K562 (cell line): ENCODE measurements around the gene ADGRL3. TPM values are rescaled to one million over a fixed set of nuclear protein-coding genes. Genes with fewer than 3 reads are reported as not detected.
"Not testable (repeated sequence)": the region's sequence is repeated elsewhere in the genome, so short reads cannot be mapped to it uniquely, and the experiment has no call there.

ENCODE experiments used
- ATAC-seq: fragments of 200-7000 bp; cut with Tn5 transposase; 3 replicates; pipeline ENCODE4 v1.9.1; 2020; ENCODE audit warnings: moderate library complexity
- BruUV-seq: library from RNA; stranded (reverse); fragments of 400-500 nt; replicated peaks from 2 replicates; lab custom pipeline; 2021; lab: Mats Ljungman, UMichigan
- CTCF ChIA-PET: fragments of 300-600 bp; formaldehyde crosslinking; extraction: SDS; loops from one replicate; lab custom pipeline; 2021; ENCODE audit warnings: low intra/inter-chr PET ratio; lab: Yijun Ruan, JAX
- POLR2A ChIA-PET: fragments of 300-600, 350-650 bp; sonication (Branson Sonifier 250); formaldehyde crosslinking; extraction: SDS; loops from one replicate; lab custom pipeline; 2021; ENCODE audit warnings: antibody characterized with exemption, inconsistent platforms; lab: Yijun Ruan, JAX
- DNase-seq, 4 experiments: peaks; one replicate each; pipeline versions ENCODE4 v3.0.0 to v3.0.0-alpha.2; 2011 to 2018; ENCODE audit warnings: low spot score in 3 of 4, mixed read lengths in 3 of 4; ENCODE audit errors: extremely low read depth in 1 of 4
- FAIRE-seq: peaks from 2 replicates; lab custom pipeline; 2011; peaks lifted over from hg19 to GRCh38; lab: Jason Lieb, UNC
- H2AFZ ChIP-seq: 2 replicates; pipeline ENCODE4 v1.6.0; 2011; ENCODE audit warnings: low read depth, low read length, control low read depth, inconsistent platforms
- H3K27ac ChIP-seq: fragments of 200-600 bp; 3 replicates; pipeline ENCODE4 v1.8.0; 2011; ENCODE audit warnings: low read depth, mild to moderate bottlenecking, control low read depth, inconsistent platforms, low read length, moderate library complexity, mixed read lengths; ENCODE audit errors: extremely low read depth
- H3K27me3 ChIP-seq, 2 experiments: fragments of 300-600 bp in 1 of 2; 2 replicates in 1 of 2; 3 replicates in 1 of 2; pipeline versions ENCODE4 v1.6.0 to v1.8.0; 2011; ENCODE audit warnings: inconsistent platforms in 2 of 2, low read length in 2 of 2, mild to moderate bottlenecking in 1 of 2, mixed read lengths in 1 of 2, moderate library complexity in 1 of 2; ENCODE audit not compliant: control insufficient read depth in 2 of 2, insufficient read depth in 2 of 2
- H3K36me3 ChIP-seq: fragments of 300-600 bp; 3 replicates; pipeline ENCODE4 v1.8.0; 2011; ENCODE audit warnings: mild to moderate bottlenecking, low read length, inconsistent platforms; ENCODE audit not compliant: control insufficient read depth, insufficient read depth
- H3K4me1 ChIP-seq, 2 experiments: fragments of 200-600 bp in 1 of 2; replicated peaks in 1 of 2; 2 replicates in 1 of 2; 3 replicates in 1 of 2; pipeline versions ENCODE4 v1.5.1 to v1.8.0; 2011; ENCODE audit warnings: inconsistent platforms in 2 of 2, low read length in 2 of 2, mild to moderate bottlenecking in 1 of 2, mixed read lengths in 1 of 2, moderate library complexity in 1 of 2; ENCODE audit not compliant: control insufficient read depth in 2 of 2, insufficient read depth in 2 of 2
- H3K4me2 ChIP-seq: 2 replicates; pipeline ENCODE4 v1.6.1; 2011; ENCODE audit warnings: low read length, control low read depth, inconsistent platforms, mixed read lengths; ENCODE audit not compliant: insufficient read depth
- H3K4me3 ChIP-seq: fragments of 200-600 bp; sonication (generic), shearing (Covaris generic); 2 replicates; pipeline ENCODE4 v1.5.1; 2016; ENCODE audit warnings: control low read depth, inconsistent platforms
- H3K79me2 ChIP-seq: fragments of 200-600 bp; 3 replicates; pipeline ENCODE4 v1.8.0; 2011; ENCODE audit warnings: low read length, inconsistent platforms; ENCODE audit not compliant: control insufficient read depth, insufficient read depth
- H3K9ac ChIP-seq, 2 experiments: 2 replicates each; pipeline versions ENCODE4 v1.6.0 to v1.6.1; 2011; ENCODE audit warnings: low read depth in 2 of 2, low read length in 2 of 2, control low read depth in 1 of 2, inconsistent platforms in 1 of 2, mild to moderate bottlenecking in 1 of 2, mixed read lengths in 1 of 2; ENCODE audit not compliant: insufficient read depth in 1 of 2
- H3K9me1 ChIP-seq: one replicate; pipeline ENCODE4 v1.6.0; 2011; ENCODE audit warnings: inconsistent platforms, mild to moderate bottlenecking, low read length, moderate library complexity; ENCODE audit not compliant: control insufficient read depth, insufficient read depth
- H3K9me3 ChIP-seq: replicated peaks from 2 replicates; pipeline ENCODE4 v1.5.1; 2011; ENCODE audit warnings: low read depth, low read length, inconsistent platforms; ENCODE audit not compliant: control insufficient read depth, insufficient read depth
- H4K20me1 ChIP-seq: replicated peaks from 2 replicates; pipeline ENCODE4 v1.6.1; 2011; ENCODE audit warnings: low read length, inconsistent platforms, mixed read lengths; ENCODE audit not compliant: control insufficient read depth, insufficient read depth
- CREB1 ChIP-seq, 2 experiments: sonication (generic) in 1 of 2; formaldehyde crosslinking in 1 of 2; IDR thresholded peaks; 2 replicates each; pipeline versions ENCODE4 v1.6.1 to v1.8.0; 2012 to 2022; ENCODE audit warnings: inconsistent platforms in 1 of 2, mild to moderate bottlenecking in 1 of 2, missing genetic modification reagents in 1 of 2, moderate library complexity in 1 of 2
- KLF13 ChIP-seq: fragments of 450-650 bp; IDR thresholded peaks from 2 replicates; pipeline ENCODE4 v1.6.1; 2016; ENCODE audit warnings: missing genetic modification characterization, low read depth, mild to moderate bottlenecking, missing compliant biosample characterization, moderate library complexity, borderline replicate concordance
- ZNF24 ChIP-seq: fragments of 450-650 bp; IDR thresholded peaks from 2 replicates; pipeline ENCODE4 v1.6.1; 2016
- ZNF347 ChIP-seq: fragments of 450-650 bp; formaldehyde crosslinking; IDR thresholded peaks from 2 replicates; pipeline ENCODE4 v1.4.0; 2020; ENCODE audit warnings: low read depth, mild to moderate bottlenecking, moderate library complexity
- ZNF778 ChIP-seq: fragments of 450-650 bp; formaldehyde crosslinking; IDR thresholded peaks from 2 replicates; pipeline ENCODE4 v1.4.0; 2020; ENCODE audit warnings: mild to moderate bottlenecking, moderate library complexity
- WGBS: fragments of 100-300 bp; shearing (Covaris generic); methylation state at CpG from one replicate; pipeline ENCODE4 v1.1.6; 2016; ENCODE audit warnings: low coverage, mixed read lengths; ENCODE audit not compliant: insufficient coverage; ENCODE audit errors: missing lambda C conversion rate; 5-methylcytosine and 5-hydroxymethylcytosine counted together
- in situ Hi-C: fragments of 300-500 bp; cut with MboI; formaldehyde crosslinking; loops from 4 replicates; pipeline ENCODE4 v1.15.0; 2018; ENCODE audit warnings: inconsistent platforms, mixed read lengths
- intact Hi-C: fragments of 100-400 bp; cut with micrococcal nuclease; formaldehyde crosslinking; loops from 2 replicates; pipeline ENCODE4 v1.14.2; 2022
- polyA plus RNA-seq, 8 experiments: library from polyadenylated mRNA; depleted of rRNA in 4 of 8; stranded (reverse) in 5 of 8; unstranded in 3 of 8; fragments of >200 nt; fragmentation: Nextera tagmentation in 2 of 8; fragmentation: Illumina TruSeq in 1 of 8; extraction: Ambion mirVana in 2 of 8; extraction: Trizol in 1 of 8; gene quantifications; 2 replicates each; pipeline versions ENCODE4 v1.2.1 to v1.2.3, GENCODE V29; 2011 to 2014; ENCODE audit warnings: inconsistent platforms in 1 of 8, missing spikeins in 1 of 8
- total RNA-seq, 7 experiments: library from RNA; depleted of rRNA in 6 of 7; stranded (reverse); fragments of >200 nt in 6 of 7; fragmentation: Illumina TruSeq in 2 of 7; extraction: Trizol in 2 of 7; gene quantifications; 2 replicates each; pipeline versions ENCODE4 v1.2.1 to v1.2.3, GENCODE V29; 2011 to 2021; ENCODE audit warnings: low replicate concordance in 1 of 7

The ADGRL3 gene
- total and polyA plus RNA-seq, 9 of the 15 experiments (the other 6 are each of a cell fraction or from before 2014, with no cell fraction given), result 0.03 to 0.14 (median 0.04) TPM; not detected in 2

DNA sequence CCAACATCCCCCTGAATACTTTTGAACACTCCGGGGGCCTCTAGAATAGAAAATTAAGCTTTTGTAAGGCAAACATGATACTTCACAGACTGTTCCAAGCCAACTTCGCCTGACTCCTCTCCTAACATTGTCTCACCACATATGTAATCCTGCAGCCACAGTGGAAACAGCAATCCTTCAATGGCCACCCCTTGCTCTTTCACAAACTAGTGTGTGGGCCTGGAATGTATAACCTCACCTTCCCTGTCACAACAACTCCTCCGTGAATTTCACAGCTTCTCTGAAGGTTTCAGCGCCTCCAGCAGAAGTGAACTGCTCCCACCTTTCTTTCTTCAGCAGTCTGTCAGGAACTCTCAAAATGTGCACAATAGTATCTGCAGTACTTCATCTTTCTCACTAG is 185.1 kb downstream of the ADGRL3 start (continued):
- TF ChIP-seq ZNF778 (CRISPR knock-in tag) (no peak), KLF13 (tag) (no peak), ZNF24 (no peak)

DNA sequence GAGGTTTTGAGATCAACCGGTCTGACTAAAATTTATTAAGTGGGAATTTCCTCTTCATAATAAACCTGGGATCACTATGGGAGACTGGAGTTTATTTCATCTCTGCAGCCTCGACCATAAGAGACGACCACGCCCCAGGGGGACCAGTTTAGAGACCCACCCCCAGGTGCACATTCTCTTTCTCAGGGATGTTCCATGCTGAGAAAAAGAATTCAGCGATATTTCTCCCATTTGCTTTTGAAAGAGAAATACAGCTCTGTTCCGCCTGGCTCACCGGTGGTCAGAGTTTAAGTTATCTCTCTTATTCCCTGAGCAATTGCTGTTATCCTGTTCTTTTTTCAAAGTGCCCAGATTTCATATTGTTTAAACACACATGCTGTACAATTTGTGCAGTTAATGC is 187.2 kb downstream of the ADGRL3 start:
- in situ Hi-C loops, BruUV-seq: not testable (repeated sequence)

DNA sequence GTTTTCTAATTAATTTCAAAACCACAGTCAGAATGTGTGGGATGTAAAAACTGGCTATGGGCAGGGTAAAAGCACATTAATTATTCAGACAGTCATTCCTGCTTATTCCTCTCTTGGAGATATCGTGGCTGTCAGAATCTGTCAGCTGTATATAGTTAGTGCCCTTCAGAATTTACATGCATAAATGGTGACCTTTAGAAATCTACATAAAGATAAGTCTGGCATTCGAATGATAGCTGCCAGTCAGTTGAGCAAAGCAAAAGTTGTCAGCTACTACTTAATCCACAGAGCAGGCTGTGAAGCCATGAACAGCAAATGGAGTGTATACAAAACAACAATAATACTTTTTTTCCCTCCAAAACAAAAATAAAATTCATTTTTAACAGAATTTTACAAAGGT is 189.5 kb downstream of the ADGRL3 start:
- Histone ChIP-seq H3K4me1 (no peaks in the 10 kb centered on the region), H3K9me1 (no peaks in the 10 kb centered on the region), H3K27me3 (no peaks in the 10 kb centered on the region), H3K4me2 (no peak overlapping the region), H3K27ac (no peak overlapping the region), H3K9ac (no peak overlapping the region), H3K36me3 (no peaks in the 10 kb centered on the region), H4K20me1 (no peaks in the 10 kb centered on the region), H3K79me2 (no peaks in the 10 kb centered on the region), H2AFZ (no peak overlapping the region), H3K4me3 (no peak overlapping the region), H3K9me3 (no peaks in the 10 kb centered on the region; the same call in 1 of the 2 replicates)
- WGBS, result 0% methylated on average over 2 of the region's 2 CpGs
- DNase-seq, result no peak
- no TSS peak for BruUV-seq
- POLR2A ChIA-PET, result no interaction called here
- in situ Hi-C loops (no loop called here), intact Hi-C loops (no loop called here)
- TF ChIP-seq ZNF347 (CRISPR knock-in tag) (no peak), CREB1 (IDR thresholded peaks at IDR 0.05) (no peak), CREB1 (CRISPR knock-in tag; IDR thresholded peaks at IDR 0.05) (no peak)
- ATAC-seq, result no peak
- CTCF ChIA-PET, result no interaction called here
- no peak for FAIRE-seq

More for the DNA sequence above, 187.2 kb downstream of the ADGRL3 start:
- H3K27me3 ChIP-seq, intact Hi-C loops, H3K4me3 ChIP-seq, ATAC-seq, H3K4me2 ChIP-seq, H3K9me3 ChIP-seq, H3K27ac ChIP-seq, H3K79me2 ChIP-seq, FAIRE-seq, H3K9me1 ChIP-seq, CTCF ChIA-PET, DNase-seq, H4K20me1 ChIP-seq, H2AFZ ChIP-seq, H3K4me1 ChIP-seq, H3K36me3 ChIP-seq, H3K9ac ChIP-seq, POLR2A ChIA-PET: not testable (repeated sequence)
- 3% methylated on average over 7 of the region's 7 CpGs for WGBS
